Neural progenitor cell (in vitro differentiated cells): ENCODE results near the gene MSANTD4. TPM values are rescaled to one million over a fixed set of nuclear protein-coding genes. Genes with fewer than 3 reads are reported as not detected.

Experiments used
- DNase-seq: peaks from one replicate; pipeline ENCODE4 v3.0.0-alpha.2; 2016; ENCODE audit warnings: low spot score
- H2AFZ ChIP-seq: fragments of 200-600 bp; sonication (generic); replicated peaks from 2 replicates; pipeline ENCODE4 v1.6.1; 2016; ENCODE audit warnings: antibody characterized with exemption
- H3F3A ChIP-seq: fragments of 200-600 bp; sonication (generic); 2 replicates; pipeline ENCODE4 v1.6.1; 2016; ENCODE audit warnings: antibody characterized with exemption, low read depth
- H3K27ac ChIP-seq: fragments of 200-600 bp; sonication (generic); 2 replicates; pipeline ENCODE4 v1.5.1; 2016; ENCODE audit warnings: mild to moderate bottlenecking
- H3K27me3 ChIP-seq: fragments of 200-600 bp; sonication (generic); 2 replicates; pipeline ENCODE4 v1.6.1; 2016; ENCODE audit warnings: mild to moderate bottlenecking, moderate library complexity
- H3K36me3 ChIP-seq: fragments of 200-600 bp; sonication (generic); 2 replicates; pipeline ENCODE4 v1.5.1; 2016
- H3K4me1 ChIP-seq: fragments of 200-600 bp; sonication (generic); 2 replicates; pipeline ENCODE4 v1.6.1; 2016; ENCODE audit warnings: mixed run types
- H3K4me2 ChIP-seq: fragments of 200-600 bp; sonication (generic); 2 replicates; pipeline ENCODE4 v1.6.1; 2016
- H3K4me3 ChIP-seq: fragments of 200-600 bp; sonication (generic); 2 replicates; pipeline ENCODE4 v1.5.1; 2016
- H3K79me2 ChIP-seq: fragments of 200-600 bp; sonication (generic); 2 replicates; pipeline ENCODE4 v1.6.1; 2016; ENCODE audit warnings: low read depth
- H3K9ac ChIP-seq: fragments of 200-600 bp; sonication (generic); 2 replicates; pipeline ENCODE4 v1.6.1; 2016
- H3K9me3 ChIP-seq: fragments of 200-600 bp; sonication (generic); 2 replicates; pipeline ENCODE4 v1.5.1; 2016; ENCODE audit warnings: low read depth
- H4K20me1 ChIP-seq: fragments of 200-600 bp; sonication (generic); 2 replicates; pipeline ENCODE4 v1.6.1; 2016; ENCODE audit warnings: low read depth
- H3K27ac Mint-ChIP-seq: 3 replicates; pipeline ENCODE4 v1.8.0; 2021; ENCODE audit warnings: mixed read lengths
- H3K27me3 Mint-ChIP-seq: 2 replicates; pipeline ENCODE4 v1.8.0; 2022; ENCODE audit warnings: low read depth, mild to moderate bottlenecking, inconsistent platforms, moderate library complexity, mixed read lengths; ENCODE audit not compliant: insufficient read depth
- H3K36me3 Mint-ChIP-seq: 3 replicates; pipeline ENCODE4 v1.8.0; 2021; ENCODE audit warnings: mixed read lengths
- H3K4me1 Mint-ChIP-seq: 3 replicates; pipeline ENCODE4 v1.8.0; 2021; ENCODE audit warnings: mixed read lengths
- H3K4me3 Mint-ChIP-seq: 3 replicates; pipeline ENCODE4 v1.8.0; 2021; ENCODE audit warnings: mild to moderate bottlenecking, moderate library complexity, mixed read lengths
- H3K9me3 Mint-ChIP-seq: 3 replicates; pipeline ENCODE4 v1.8.0; 2020; ENCODE audit warnings: mixed read lengths
- CTCF ChIP-seq: fragments of 200-600 bp; sonication (generic); IDR thresholded peaks from 2 replicates; pipeline ENCODE4 v1.5.1; 2017; ENCODE audit warnings: antibody characterized with exemption, mild to moderate bottlenecking
- EZH2 ChIP-seq: fragments of 200-600 bp; sonication (generic); IDR thresholded peaks from 2 replicates; pipeline ENCODE4 v1.6.1; 2017; ENCODE audit warnings: antibody characterized with exemption, mild to moderate bottlenecking, moderate library complexity
- EZH2phosphoT487 ChIP-seq: fragments of 200-600 bp; sonication (generic); IDR thresholded peaks from 2 replicates; pipeline ENCODE4 v1.6.1; 2017; ENCODE audit warnings: antibody characterized with exemption
- total RNA-seq: library from RNA; depleted of rRNA; stranded (reverse); fragments of >200 nt; gene quantifications from 2 replicates; pipeline ENCODE4 v1.2.3, GENCODE V29; 2015; ENCODE audit warnings: low replicate concordance

Gene MSANTD4
- total RNA-seq, 1 donor from 2014 or later = 40.3 TPM

GRCh38 chr11:105989124-105989523 lies 32.9 kb downstream of the MSANTD4 start:
- Mint-ChIP-seq H3K36me3 (peaks cover 10% of the 10 kb centered on the region), H3K27me3 (no peaks in the 10 kb centered on the region), H3K4me1 (no peaks in the 10 kb centered on the region), H3K27ac (no peak overlapping the region), H3K4me3 (no peak overlapping the region), H3K9me3 (peaks cover 10% of the 10 kb centered on the region)
- no peak overlapping the region for H3K27ac ChIP-seq
- no peak overlapping the region for H2AFZ ChIP-seq
- H3K27me3 ChIP-seq = no peaks in the 10 kb centered on the region
- H3K36me3 ChIP-seq = no peaks in the 10 kb centered on the region
- no peaks in the 10 kb centered on the region for H3K9me3 ChIP-seq
- H3K4me2 ChIP-seq = no peak overlapping the region
- DNase-seq = no peak
- H3F3A ChIP-seq = no peaks in the 10 kb centered on the region
- TF ChIP-seq EZH2phosphoT487 = no peak
- no peak for TF ChIP-seq CTCF
- no peak for TF ChIP-seq EZH2
- H3K9ac ChIP-seq = no peak overlapping the region
- no peaks in the 10 kb centered on the region for H4K20me1 ChIP-seq
- H3K4me3 ChIP-seq = no peak overlapping the region
- H3K4me1 ChIP-seq = no peaks in the 10 kb centered on the region
- H3K79me2 ChIP-seq = no peaks in the 10 kb centered on the region

GRCh38 chr11:105988197-105988596 lies 33.8 kb downstream of the MSANTD4 start:
- DNase-seq = no peak

GRCh38 chr11:105986554-105986953 lies 35.5 kb downstream of the MSANTD4 start:
- no peaks in the 10 kb centered on the region for H3K9me3 Mint-ChIP-seq
- H3K27ac Mint-ChIP-seq = no peak overlapping the region
- no peaks in the 10 kb centered on the region for H3K27me3 Mint-ChIP-seq

More at GRCh38 chr11:105988197-105988596, 33.8 kb downstream of the MSANTD4 start:
- Histone ChIP-seq H3K79me2 (no peaks in the 10 kb centered on the region), H3F3A (no peaks in the 10 kb centered on the region), H3K27ac (no peak overlapping the region), H2AFZ (no peak overlapping the region), H3K4me3 (no peak overlapping the region), H3K36me3 (no peaks in the 10 kb centered on the region), H3K27me3 (no peaks in the 10 kb centered on the region), H3K4me2 (no peak overlapping the region), H3K9me3 (no peaks in the 10 kb centered on the region), H3K4me1 (no peaks in the 10 kb centered on the region), H4K20me1 (no peaks in the 10 kb centered on the region), H3K9ac (no peak overlapping the region)
- Mint-ChIP-seq H3K9me3 (peaks cover 5% of the 10 kb centered on the region), H3K27me3 (no peaks in the 10 kb centered on the region), H3K4me1 (no peaks in the 10 kb centered on the region), H3K4me3 (no peak overlapping the region), H3K36me3 (peaks cover 4% of the 10 kb centered on the region), H3K27ac (no peak overlapping the region)
- TF ChIP-seq CTCF = no peak
- TF ChIP-seq EZH2phosphoT487 = no peak

More at GRCh38 chr11:105986554-105986953, 35.5 kb downstream of the MSANTD4 start:
- H3K27ac ChIP-seq = no peak overlapping the region
- Mint-ChIP-seq H3K4me3 (no peak overlapping the region), H3K36me3 (no peaks in the 10 kb centered on the region), H3K4me1 (no peaks in the 10 kb centered on the region)
- no peaks in the 10 kb centered on the region for H4K20me1 ChIP-seq
- no peaks in the 10 kb centered on the region for H3K79me2 ChIP-seq
- no peaks in the 10 kb centered on the region for H3K27me3 ChIP-seq
- no peak overlapping the region for H3K9ac ChIP-seq
- H3K4me1 ChIP-seq = no peaks in the 10 kb centered on the region
- H3K4me3 ChIP-seq = no peak overlapping the region
- H3K4me2 ChIP-seq = no peak overlapping the region
- TF ChIP-seq EZH2phosphoT487 = no peak
- TF ChIP-seq CTCF = no peak
- TF ChIP-seq EZH2 = no peak
- H3K36me3 ChIP-seq = no peaks in the 10 kb centered on the region
- H2AFZ ChIP-seq = no peak overlapping the region
- no peaks in the 10 kb centered on the region for H3F3A ChIP-seq
- DNase-seq = no peak
- no peaks in the 10 kb centered on the region for H3K9me3 ChIP-seq
